Inferior parietal cortex (tissue), 1 donor: ENCODE results near the gene GPR18.

ENCODE experiments used
- DNase-seq: peaks from one replicate; pipeline ENCODE4 v3.0.0-alpha.2; 2016; ENCODE audit errors: extremely low spot score

The GPR18 gene

GRCh38 chr13:99290894-99291293, 32.7 kb upstream of the GPR18 start:
- DNase-seq: no peak

DNA sequence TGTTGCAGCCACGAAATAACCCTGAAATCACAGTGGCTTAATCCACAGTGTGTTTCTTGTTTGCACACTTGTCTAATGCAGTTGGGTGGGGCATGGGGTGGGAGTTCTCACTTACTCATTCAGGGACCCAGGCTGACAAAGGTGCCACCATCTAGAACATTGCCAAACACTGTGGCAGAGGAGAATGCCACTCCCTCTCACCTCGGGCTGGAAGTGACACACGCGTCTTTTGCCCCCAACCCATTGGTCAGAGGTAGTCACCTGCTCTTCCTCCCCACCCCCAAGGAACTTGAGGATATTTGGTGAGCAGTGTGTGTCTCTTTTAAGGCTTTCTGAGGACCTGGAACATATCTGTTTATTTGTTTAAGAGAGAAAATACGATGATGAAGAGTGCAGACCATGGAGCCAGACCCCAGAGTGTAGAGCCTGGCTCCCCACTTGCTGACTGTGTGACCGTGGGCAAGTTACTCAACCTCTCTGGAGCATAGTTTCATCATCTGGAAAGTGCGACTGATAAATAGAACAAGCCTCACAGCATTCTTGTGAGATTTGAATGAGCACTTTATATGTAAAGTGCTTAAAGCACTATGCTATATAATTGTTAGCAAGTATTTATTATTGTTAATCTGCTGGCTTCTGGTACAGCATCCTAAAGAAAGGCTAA, 31.6 kb upstream of the GPR18 start:
- no peak for DNase-seq

- no peak for DNase-seq
Observed at GRCh38 chr13:99289271-99289670, 31.1 kb upstream of the GPR18 start.

- DNase-seq: no peak
Observed at GRCh38 chr13:99288089-99288488, 29.9 kb upstream of the GPR18 start.

DNA sequence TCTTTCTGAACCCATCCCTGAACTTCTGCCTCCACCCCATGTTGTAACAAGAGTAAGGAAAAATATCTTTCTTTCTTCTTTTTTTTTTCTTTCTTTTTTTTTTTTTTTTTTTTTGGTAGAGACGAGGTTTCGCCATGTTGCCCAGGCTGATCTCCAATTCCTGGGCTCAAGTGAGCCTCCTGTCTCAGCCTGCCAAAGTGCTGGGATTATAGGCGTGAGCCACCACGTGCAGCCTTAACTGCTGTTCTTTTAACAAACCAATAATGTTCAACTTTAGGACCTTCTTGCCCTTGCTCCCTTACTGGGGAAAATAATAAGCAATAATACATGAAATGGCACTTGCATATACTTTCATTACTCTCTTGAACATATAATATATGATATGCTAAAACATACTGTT, 29.4 kb upstream of the GPR18 start:
- DNase-seq: no peak

GRCh38 chr13:99285432-99286182, 27.4 kb upstream of the GPR18 start:
- DNase-seq: no peak

DNA sequence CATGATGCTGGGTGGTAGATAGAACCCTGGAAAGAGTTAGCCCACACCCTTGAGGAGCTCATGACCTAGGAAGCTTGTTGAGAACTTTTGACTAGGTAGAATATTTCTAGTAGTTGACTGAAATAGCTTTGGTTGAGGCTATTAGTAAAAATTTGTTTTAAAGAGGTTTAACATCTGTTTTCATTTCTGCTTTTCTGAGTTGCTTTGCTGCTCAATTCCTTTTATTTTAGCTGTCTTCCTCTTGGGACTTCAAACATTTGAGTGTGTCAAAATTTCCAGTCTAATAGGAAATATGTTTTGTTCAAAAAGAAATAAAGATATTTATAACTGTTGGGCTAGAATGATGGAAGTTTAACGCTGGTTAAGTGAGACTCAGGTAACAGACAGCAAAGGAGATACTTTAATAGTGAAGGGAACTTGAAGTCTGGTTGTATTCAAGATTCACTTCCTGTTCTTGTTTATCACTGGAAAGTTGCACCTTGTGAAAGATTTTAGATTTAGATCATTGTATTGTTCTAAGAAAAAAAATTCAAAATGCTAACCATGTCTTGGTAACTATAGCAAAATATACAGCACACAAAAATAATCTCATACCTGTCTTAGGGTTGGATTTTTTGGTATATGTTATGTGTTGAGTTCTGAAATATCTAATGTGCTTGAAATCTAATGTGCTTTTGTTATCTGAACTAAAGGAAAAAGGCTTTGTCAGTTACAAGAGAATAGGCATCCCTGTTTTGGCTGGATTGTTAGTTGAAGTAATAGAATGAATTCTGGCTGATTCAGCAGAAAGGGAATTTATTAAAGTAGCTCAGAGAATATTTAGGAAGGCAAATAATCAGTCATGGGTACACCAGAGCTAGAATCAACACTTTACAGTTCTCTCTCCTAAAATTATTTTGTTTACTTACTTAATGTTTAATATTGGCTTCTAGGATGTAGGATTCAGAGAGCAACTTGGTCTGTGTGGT, 24.4 kb upstream of the GPR18 start:
- no peak for DNase-seq

DNA sequence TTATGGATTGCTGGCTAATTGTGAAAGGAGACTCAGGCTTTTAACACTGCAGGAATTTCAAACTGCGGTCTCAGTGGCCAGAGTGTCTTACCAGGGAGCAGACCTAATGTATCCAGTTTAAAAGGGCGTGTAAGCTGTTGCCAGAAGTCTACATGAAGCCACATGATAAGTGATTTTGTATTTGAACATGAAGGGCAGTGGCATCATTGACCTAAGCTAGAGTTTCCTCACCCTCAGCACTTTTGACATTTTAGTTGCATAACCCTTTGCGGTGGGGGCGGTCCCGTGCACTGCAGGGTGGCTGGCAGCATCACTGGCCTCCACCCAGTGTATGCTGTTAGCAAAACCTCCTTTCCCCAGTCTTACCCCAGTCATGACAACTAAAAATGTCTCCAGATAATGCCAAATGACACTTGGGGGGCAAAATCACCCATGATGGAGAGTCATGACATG, 23.7 kb upstream of the GPR18 start:
- DNase-seq: no peak

DNA sequence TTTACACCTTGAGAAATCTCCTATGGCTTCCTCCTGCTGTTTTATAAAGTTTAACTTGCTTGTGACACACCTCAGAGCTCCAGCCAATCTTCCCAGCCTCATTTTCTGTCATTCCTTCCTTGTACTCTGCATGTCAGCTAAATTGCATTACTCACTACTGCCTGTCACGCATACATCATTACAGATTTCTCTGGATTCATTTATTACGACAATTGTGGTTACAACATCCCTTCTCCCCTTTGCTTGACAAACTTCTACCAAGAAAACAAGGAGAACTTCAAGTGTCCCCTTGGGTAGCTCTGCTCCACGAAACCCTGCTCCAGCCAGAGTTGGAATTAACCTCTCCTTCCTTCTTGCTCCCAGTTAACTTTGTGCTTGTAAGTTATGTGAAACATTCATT, 22.0 kb upstream of the GPR18 start:
- no peak for DNase-seq

GRCh38 chr13:99279637-99280036, 21.5 kb upstream of the GPR18 start:
- DNase-seq: no peak

DNA sequence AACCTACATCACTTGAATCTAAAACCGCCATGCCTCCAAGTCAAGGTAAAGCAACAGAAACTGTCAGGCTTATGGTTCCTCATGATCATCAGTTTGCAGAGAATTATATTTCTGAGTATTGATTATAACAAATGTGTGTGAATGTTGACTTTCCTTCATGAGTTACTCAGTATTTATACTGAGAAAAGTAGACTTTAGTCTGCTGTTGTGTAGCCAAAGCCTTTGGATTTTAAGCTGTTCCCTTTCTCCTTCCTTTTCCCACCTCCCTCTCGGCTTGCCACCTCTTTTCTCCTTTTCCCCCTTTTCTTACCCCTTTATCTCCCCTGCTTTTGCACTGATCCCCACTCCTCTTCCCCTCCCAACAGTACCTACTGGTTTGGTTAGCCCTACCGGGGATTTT, 20.7 kb upstream of the GPR18 start:
- DNase-seq: no peak

GRCh38 chr13:99278200-99278599, 20.0 kb upstream of the GPR18 start:
- DNase-seq: no peak

GRCh38 chr13:99277629-99278028, 19.4 kb upstream of the GPR18 start:
- DNase-seq: no peak

DNA sequence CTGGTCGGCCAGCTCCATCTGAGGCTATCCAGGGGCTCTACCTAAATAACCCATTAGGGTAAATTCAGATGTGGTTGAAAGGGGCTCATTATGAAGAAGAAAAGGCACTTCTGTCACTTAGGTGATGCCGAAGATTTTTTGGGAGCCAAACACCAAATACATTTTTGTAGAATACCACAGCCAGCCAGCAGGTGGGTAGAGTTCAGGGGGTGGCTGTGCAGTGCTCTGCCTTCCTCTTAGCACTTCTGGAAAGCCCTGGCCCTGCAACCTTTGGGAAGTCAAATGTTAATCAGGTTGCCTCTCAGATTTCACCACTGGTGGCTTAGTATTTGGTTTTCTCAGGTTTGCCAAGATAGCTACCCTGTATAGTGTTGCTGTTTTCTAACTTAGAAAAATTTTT, 18.5 kb upstream of the GPR18 start:
- no peak for DNase-seq

DNA sequence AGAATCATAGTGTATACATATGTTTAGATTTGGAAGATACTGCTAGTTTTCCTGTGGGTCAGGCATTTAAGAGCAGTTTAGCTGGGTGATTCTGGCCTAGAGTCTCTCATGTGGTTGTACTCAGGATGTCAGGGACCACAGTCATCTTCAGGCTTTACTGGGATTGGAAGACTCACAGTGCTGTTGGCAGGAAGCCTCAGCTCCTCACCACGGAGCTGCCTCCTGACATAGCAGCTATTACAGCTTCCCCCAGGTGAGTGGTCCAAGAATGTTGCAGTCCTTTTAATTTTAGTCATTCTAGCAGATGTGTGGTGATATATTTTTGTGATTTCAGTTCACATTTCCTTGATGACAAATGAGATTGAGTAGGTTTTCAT, 16.9 kb upstream of the GPR18 start:
- no peak for DNase-seq

- DNase-seq: no peak
Observed at GRCh38 chr13:99273128-99273527, 14.9 kb upstream of the GPR18 start.

DNA sequence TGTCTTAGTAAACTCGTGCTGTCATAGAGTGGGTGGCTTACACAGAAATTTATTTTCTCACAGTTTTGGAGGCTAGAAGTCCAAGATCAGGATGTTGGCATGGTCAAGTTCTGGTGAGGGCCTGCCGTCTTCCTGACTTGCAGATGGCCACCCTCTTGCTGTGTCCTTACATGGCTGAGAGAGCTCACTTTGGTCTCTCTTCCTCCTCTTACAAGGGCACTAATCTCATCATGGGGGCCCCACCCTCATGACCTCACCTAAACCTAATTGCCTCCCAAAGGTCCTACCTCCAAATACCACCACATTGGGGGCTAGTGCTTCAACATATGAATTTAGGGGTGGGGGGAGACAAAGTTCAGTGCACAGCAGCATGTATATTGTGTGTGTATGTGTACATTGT, 14.3 kb upstream of the GPR18 start:
- no peak for DNase-seq

GRCh38 chr13:99271249-99271648, 13.1 kb upstream of the GPR18 start:
- no peak for DNase-seq

DNA sequence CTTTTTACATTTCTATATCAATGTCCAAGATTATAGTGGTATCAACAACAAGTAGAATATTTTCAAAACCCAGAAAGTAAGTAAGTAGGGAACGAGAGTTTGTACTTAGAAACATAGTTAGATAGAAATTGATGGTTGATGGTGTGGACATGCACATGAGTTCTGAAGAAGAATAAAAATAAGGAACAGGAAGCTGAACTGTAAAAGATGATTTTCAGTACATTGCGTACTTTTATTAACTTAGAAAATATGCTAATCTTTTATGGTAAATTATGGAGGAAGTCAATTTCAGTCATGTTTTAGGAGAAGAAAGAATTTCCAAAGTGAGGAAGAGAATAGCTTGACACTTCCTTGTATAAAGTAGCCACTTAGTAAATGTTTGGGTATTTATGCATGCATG, 12.3 kb upstream of the GPR18 start:
- no peak for DNase-seq

- peak; percentile 67 for DNase-seq
Observed at GRCh38 chr13:99269627-99270241, 11.6 kb upstream of the GPR18 start.

DNA sequence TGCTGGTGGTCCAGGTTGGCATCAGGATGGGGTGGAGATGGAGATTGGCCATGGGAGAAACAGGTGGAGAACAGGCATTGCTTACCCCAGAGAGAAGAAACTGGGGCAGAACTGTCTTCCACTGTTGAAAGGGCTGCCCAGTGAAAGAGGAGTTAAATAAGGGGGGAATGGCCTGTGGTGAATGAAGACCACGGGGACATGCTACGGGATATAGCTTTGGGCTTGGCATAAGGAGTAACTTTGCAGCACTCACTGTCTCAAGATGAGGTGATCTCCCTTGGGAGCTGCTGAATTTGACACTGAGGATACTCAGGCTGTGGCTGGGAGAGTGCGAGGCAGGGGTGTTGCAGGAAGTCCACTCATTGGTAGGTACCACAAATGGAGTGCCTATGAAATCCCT, 10.6 kb upstream of the GPR18 start:
- DNase-seq: no peak

DNA sequence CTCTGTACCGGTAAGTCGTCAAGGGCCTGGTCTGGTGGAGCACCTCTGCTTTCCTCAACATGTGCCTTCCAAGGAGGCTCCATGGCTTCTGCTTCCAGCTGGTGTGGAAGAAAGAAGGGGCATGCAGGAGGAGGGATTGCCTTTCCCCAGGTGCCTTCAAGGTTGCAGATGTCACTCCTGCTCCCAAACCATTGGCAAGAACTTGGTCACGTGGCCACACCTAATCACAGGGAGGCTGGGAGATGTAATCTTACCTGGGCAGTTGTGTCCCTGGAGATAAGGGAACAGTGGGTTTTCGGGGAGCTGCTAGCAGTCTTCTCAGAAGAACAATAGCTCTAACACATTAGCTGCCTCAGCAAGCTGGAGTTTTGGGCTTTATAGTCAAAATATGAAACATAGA, 9.7 kb upstream of the GPR18 start:
- no peak for DNase-seq
